HL-60 (cell line): Measurements from ENCODE around the gene WT1.

Experiments
- GABPA ChIP-seq: IDR thresholded peaks from 2 replicates; pipeline ENCODE4 v1.6.1; 2012; ENCODE audit warnings: low read depth
- POLR2AphosphoS5 ChIP-seq: IDR thresholded peaks from 2 replicates; pipeline ENCODE4 v1.6.1; 2012; ENCODE audit warnings: low read depth
- SPI1 ChIP-seq: IDR thresholded peaks from 2 replicates; pipeline ENCODE4 v1.6.1; 2012; ENCODE audit warnings: low read depth, mild to moderate bottlenecking, borderline replicate concordance
- TF ChIP-seq, protein P1 (sequence below): IDR thresholded peaks from 2 replicates; pipeline ENCODE4 v1.6.1; 2012; ENCODE audit warnings: low read depth; ENCODE audit not compliant: insufficient replicate concordance
- TF ChIP-seq, protein P2 (sequence below): IDR thresholded peaks from one replicate; pipeline ENCODE4 v1.5.1; 2011; ENCODE audit warnings: low read length, control low read depth, inconsistent platforms; ENCODE audit not compliant: insufficient read depth

DNA sequence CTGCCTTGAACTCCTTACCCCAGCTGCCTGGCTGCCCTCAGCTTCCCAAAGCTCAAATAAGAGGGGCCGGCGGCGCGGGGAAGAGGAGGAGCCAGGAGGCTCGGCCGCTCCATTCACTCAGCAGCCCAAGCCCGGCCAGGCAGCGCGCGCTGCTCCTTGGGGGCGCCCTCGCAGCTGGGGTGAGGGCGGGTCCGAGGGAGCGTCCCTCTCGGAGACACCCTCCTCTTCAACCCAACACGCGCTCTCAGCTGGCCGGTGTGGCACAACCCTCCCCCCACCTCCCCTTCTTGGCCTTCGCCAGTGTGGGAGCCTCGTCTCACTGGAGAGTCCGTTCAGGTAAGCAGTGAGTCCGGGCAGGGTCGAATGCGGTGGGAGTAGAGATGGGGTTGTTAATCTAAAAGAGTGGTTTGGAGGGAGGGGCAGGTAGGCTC lies at the start of gene WT1:
- TF ChIP-seq, protein P1, sequence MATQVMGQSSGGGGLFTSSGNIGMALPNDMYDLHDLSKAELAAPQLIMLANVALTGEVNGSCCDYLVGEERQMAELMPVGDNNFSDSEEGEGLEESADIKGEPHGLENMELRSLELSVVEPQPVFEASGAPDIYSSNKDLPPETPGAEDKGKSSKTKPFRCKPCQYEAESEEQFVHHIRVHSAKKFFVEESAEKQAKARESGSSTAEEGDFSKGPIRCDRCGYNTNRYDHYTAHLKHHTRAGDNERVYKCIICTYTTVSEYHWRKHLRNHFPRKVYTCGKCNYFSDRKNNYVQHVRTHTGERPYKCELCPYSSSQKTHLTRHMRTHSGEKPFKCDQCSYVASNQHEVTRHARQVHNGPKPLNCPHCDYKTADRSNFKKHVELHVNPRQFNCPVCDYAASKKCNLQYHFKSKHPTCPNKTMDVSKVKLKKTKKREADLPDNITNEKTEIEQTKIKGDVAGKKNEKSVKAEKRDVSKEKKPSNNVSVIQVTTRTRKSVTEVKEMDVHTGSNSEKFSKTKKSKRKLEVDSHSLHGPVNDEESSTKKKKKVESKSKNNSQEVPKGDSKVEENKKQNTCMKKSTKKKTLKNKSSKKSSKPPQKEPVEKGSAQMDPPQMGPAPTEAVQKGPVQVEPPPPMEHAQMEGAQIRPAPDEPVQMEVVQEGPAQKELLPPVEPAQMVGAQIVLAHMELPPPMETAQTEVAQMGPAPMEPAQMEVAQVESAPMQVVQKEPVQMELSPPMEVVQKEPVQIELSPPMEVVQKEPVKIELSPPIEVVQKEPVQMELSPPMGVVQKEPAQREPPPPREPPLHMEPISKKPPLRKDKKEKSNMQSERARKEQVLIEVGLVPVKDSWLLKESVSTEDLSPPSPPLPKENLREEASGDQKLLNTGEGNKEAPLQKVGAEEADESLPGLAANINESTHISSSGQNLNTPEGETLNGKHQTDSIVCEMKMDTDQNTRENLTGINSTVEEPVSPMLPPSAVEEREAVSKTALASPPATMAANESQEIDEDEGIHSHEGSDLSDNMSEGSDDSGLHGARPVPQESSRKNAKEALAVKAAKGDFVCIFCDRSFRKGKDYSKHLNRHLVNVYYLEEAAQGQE: no peak
- TF ChIP-seq, protein P2, sequence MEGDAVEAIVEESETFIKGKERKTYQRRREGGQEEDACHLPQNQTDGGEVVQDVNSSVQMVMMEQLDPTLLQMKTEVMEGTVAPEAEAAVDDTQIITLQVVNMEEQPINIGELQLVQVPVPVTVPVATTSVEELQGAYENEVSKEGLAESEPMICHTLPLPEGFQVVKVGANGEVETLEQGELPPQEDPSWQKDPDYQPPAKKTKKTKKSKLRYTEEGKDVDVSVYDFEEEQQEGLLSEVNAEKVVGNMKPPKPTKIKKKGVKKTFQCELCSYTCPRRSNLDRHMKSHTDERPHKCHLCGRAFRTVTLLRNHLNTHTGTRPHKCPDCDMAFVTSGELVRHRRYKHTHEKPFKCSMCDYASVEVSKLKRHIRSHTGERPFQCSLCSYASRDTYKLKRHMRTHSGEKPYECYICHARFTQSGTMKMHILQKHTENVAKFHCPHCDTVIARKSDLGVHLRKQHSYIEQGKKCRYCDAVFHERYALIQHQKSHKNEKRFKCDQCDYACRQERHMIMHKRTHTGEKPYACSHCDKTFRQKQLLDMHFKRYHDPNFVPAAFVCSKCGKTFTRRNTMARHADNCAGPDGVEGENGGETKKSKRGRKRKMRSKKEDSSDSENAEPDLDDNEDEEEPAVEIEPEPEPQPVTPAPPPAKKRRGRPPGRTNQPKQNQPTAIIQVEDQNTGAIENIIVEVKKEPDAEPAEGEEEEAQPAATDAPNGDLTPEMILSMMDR: no peak
- TF ChIP-seq SPI1 (no peak), POLR2AphosphoS5 (no peak), GABPA (no peak)
